NCI-H1105 treated with DMSO at 0.1 percent for 48 hours (cell line): ENCODE measurements around the gene PRRG1.
"Not testable (repeated sequence)": the region's sequence is repeated elsewhere in the genome, so short reads cannot be mapped to it uniquely, and the experiment has no call there.

Experiments used
- DNase-seq: peaks from one replicate; lab custom pipeline; 2025; lab: John Stamatoyannopoulos, UW

PRRG1 gene

DNA sequence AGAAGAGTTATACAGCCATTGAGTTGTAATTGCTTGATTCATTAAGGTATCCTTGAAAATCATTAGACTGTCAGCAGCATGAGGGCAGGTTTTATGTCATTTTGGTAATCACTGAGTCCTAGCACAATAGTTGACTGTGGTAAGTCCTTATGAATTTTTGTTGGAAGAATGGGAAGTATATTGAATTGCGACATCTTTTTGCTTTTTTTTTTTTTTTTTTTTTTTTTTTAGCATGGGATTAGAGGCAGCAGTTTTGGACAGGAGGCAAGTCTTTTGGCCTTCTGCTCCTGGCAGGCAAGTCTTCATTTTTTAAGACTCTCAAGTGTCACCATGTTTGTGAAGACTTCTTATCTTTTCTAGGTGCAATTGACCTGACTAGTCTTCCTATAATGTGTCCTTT lies 29.7 kb downstream of the PRRG1 start:
- DNase-seq = no peak

DNA sequence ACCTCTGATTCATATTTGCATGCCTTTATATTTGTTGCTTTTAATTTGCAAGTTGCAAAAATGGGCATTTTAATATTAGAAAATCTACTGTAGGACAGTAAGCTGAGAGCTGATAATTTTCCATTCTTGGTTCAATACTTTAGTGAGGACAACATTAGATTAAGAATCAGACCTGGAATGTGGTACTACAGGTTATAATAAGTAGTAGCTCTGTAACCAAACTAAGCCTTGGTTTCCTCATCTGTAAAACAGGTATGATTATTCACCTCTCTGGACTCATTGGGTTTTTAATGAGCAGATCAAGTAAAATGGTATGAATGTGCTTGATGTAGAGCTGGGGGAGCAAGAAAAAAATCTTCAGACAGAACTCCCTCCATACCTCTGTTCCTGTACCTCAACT lies 31.1 kb downstream of the PRRG1 start:
- DNase-seq = no peak

DNA sequence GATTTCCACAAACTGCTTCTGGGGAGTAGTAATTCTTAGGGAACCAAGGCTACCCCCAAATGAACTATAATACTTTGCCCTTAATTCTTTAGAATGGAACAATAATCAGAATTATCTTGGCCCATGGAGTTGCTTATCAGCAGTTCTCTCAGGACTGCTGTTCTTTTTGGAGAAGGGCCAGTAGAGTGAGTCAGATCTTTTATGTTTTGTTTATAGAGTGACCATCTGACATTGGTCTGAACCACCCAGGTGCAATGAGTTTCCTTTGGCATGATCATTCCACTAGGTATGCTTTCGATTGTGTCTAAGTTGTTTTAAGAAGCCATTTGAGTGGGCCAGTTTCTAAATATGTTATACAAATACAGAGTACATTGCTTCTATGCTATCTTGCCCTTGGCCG lies 31.8 kb downstream of the PRRG1 start:
- no peak for DNase-seq

DNA sequence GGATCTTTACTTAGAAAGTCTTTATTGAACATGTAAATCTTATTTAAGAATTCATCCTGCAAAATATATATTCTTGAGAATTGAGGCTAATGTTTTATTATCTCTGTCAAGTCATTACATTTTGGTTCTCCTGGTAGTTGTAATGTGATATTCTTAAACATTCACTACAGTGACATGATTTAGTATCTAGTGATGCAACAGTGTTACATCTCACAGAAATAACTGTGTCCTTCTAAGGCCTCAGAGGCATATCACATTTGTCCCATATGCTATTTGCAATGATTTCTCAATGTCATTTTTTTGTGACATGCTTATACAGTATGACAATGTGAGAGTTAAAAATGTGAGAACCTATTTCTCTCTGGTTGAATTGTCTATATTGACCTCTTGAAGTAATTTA lies 34.1 kb downstream of the PRRG1 start:
- no peak for DNase-seq

- no peak for DNase-seq
Measured at GRCh38 chrX:37388413-37388812, 39.2 kb downstream of the PRRG1 start.

DNA sequence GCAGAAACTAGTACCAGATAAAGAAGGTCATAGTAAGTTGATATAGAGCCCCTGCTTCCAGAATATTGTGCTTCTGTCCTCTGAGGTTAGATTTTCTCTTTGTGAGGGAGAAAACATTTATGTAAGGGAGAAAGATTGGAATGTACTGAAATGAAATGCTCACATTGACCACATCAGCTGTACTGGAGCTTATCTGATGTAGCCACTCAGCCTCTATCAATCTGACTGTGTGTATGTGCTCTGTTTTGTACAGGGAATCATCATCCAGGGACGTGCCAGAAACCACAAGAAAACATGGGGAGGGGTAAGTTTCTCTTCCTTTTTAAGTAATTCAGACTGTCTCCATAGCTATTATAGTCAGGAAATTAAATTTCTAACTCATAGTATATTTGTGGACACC lies 56.8 kb downstream of the PRRG1 start:
- DNase-seq = no peak

- DNase-seq = no peak
Measured at GRCh38 chrX:37407736-37408135, 58.6 kb downstream of the PRRG1 start.

GRCh38 chrX:37409278-37409677 lies 60.1 kb downstream of the PRRG1 start:
- no peak for DNase-seq

DNA sequence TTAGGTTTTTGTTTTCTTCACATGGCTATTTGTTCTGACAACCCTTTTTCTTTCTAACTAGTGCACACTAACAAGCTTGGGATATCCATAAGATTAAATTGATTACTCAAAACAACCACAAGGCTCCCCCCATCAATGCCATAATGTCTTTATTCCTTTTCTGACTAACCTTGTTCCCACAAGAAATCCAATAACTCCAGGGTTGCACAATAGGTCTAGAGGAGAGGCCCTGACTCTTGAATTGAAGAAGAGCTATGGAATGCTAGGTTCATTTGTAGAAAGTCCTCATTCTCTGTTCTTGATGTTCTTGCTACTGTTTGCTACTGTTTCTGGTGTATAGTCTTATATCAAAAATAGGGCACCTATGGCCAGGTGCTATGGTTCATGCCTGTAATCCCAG lies 71.0 kb downstream of the PRRG1 start:
- no peak for DNase-seq

DNA sequence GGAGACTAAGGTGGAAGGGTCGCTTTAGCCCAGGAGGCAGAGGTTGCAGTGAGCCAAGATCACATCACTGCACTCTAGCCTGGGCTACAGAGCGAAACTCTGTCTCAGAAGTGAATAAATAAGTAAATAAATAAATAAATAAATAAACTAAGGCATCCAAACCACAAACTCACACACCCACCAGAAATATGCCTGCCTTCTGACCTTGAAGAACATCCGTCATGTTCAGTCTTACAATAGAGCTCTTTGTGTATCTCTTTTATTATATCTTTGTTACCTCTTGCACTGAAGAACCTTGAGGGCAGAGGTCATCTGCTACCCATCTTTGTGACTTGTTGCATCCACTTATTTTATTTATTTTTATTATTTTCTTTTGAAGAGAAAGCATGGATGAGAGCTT lies 71.6 kb downstream of the PRRG1 start:
- no peak for DNase-seq

GRCh38 chrX:37424000-37424429 lies 74.9 kb downstream of the PRRG1 start:
- no peak for DNase-seq

- DNase-seq = no peak
Measured at GRCh38 chrX:37425370-37425769, 76.2 kb downstream of the PRRG1 start.

DNA sequence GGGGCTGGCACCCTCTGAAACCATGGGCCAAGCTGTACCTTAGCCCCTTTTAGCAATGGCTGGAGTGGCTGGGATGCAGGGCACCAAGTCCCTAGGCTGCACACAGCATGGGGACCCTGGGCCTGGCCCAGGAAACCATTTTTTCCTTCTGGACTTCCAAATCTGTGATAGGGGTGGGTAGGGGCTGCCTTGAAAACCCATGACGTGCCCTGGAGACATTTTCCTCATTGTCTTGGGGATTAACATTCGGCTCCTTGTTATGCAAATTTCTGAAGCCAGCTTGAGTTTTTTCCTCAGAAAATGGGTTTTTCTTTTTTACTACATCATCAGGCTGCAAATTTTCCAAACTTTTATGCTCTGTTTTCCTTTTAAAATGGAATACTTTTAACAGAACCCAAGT lies 79.8 kb downstream of the PRRG1 start:
- DNase-seq = not testable (repeated sequence)

DNA sequence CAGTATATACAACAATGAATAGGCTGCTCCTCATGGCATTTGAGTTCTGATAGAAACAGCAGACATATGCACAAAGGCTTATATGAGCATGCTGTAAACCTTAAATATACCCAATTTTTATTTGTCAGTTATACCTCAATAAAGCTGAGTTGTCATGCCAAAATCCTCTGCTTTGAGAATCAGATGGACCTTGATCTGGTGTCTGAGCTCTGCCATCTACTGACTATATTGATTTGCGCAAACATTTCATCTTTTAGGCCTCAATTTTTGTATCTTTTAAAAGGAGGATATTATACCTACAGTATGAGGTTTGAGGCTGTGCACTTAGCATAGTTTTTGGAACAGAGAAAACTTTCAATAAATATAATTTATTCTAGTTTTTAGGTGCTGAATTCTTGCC lies 85.2 kb downstream of the PRRG1 start:
- DNase-seq = no peak

DNA sequence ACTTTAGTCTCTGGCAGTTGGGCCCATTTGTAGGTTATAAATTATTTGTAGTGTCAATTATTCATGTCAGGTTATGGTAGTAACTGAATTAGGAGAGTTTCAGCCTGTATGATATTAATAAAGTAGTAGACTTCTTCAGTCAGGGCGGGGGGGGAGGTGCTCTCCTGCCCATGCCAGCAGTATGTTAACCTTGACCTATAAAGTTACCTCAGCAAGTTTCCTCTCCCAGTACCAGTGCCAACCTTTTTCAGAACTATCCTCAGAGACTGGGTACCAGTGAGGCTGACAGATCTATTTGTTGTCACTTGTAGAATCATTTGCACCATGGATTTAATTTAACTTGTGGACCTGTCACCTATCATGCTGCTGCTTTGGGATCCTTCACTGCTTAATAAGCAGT lies 88.0 kb downstream of the PRRG1 start:
- no peak for DNase-seq

DNA sequence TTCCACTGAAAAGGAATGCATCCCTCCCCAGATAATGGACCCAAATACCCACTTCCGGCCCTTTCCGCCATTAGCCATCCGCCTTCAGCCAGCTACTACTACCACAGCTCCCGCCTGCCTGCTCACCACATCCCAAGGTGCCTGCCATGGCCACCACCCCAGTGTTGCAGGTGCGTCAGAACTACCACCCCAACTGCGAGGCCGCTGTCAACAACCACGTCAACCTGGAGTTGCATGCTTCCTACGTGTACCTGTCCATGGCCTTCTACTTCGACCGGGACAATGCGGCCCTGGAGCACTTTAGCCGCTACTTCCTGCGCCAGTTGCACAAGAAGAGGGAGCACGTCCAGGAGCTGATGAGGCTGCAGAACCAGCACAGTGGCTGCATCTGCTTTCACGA lies 92.2 kb downstream of the PRRG1 start:
- no peak for DNase-seq

DNA sequence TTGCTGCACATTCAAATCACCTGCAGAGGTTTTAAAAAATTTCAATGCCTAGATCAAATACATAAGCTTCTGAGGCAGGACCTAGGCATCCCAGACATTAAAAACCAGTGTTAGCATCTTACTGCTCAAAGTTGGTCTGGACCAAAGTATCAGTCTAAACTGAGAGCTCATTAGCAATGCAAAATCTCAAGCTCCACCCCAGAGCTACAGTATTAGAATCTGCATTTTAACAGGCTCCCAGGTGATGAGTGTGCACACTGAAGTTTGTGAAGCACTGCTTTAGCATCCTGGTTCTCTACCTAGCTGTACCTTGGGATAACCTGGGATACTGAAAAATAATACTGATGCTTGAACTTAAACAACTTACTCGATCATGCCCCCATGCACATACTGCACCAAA lies 96.0 kb downstream of the PRRG1 start:
- DNase-seq = no peak

DNA sequence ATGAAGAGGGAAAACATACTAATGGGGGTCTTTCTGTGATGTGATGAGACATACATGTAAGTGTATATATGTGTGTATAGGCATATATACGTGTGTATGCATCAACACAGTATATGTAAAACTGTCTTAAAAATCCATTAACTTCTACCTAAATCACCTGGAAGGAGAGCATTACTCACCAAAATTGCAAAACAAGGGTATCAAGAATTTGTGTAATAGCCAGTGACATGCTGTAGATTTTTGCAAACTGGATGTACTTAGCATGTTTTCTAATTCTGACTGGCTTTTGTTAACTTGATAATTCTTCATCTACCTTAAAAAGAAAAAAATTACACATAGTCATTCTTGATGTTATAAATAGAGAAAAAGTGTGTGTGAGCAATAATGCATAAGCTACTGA lies 104.7 kb downstream of the PRRG1 start:
- no peak for DNase-seq

- no peak for DNase-seq
Measured at GRCh38 chrX:37454537-37455285, 105.5 kb downstream of the PRRG1 start.

DNA sequence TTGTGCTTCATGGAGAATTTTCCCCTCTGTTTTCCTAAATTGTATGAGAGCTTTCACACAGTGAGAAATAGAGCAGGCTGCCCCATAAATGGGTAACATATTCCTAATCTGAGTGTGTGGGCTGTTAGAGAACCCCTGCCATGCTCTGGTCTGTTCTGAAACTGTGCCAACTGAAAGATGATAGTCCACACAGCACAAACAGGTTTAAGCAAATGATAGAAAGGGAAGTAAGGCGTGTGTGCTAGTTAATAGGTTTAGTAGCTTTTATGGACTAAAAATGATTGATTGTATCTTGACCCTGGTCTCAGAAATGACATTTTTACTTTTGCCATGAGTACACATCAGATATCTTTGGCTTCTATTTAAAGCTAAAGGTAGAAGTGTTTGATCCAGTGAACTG lies 106.2 kb downstream of the PRRG1 start:
- no peak for DNase-seq

GRCh38 chrX:37460285-37460684 lies 111.1 kb downstream of the PRRG1 start:
- not testable (repeated sequence) for DNase-seq

GRCh38 chrX:37462346-37462745 lies 113.2 kb downstream of the PRRG1 start:
- DNase-seq = no peak

DNA sequence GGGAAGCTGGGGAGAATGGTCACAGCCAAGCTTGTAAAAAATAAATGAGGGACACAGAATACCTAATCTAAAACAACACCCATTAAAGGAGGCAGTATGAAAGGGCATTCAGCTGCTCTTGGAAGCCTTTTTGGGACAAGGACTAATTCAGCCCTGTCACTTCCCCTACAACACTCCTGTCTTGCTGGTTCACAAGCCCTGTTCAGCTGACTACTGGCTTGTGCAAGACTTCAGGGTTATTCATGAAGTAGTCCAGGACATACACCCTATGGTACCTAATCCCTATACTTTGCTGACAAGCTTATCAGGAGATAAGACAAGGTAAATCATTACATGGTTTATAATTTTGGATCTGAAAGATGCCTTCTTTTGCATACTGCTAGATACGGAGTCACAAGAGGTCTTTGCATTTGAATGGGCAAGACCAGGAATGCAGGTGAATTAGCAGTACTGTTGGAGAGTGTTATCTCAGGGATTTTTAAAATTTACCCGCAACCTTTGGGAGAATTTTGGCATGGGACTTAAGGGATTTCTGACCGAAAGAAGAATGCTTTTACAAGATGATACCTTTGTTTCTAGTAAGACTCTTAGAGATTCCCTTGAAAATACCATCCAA lies 119.1 kb downstream of the PRRG1 start:
- DNase-seq = no peak

GRCh38 chrX:37470711-37471110 lies 121.5 kb downstream of the PRRG1 start:
- DNase-seq = no peak
